Measurements from ENCODE around the gene SLCO1A2.

- TF ChIP-seq CTCF (IDR thresholded peaks at IDR 0.05; ENCODE audit: extremely low read depth in 1 of 2, insufficient read depth in 1 of 2, low read depth in 1 of 2, low read length in 2 of 2) (no peak), POLR2A (IDR thresholded peaks at IDR 0.05; ENCODE audit: low read depth, low read length) (no peak), GATA2 (IDR thresholded peaks at IDR 0.05; ENCODE audit: insufficient read depth, insufficient read length, low read depth, low read length) (no peak), EZH2 (IDR thresholded peaks at IDR 0.05; ENCODE audit: borderline replicate concordance, low read depth, low read length, severe bottlenecking) (no peak)
Measured at GRCh38 chr12:21296348-21296747, 38.4 kb downstream of the SLCO1A2 start.

Data from endothelial cell of umbilical vein (primary cell).